ENCODE results near the gene PRR30. TPM values are rescaled to one million over a fixed set of nuclear protein-coding genes. Genes with fewer than 3 reads are reported as not detected.

The PRR30 gene
- total RNA-seq, result not detected
- polyA plus RNA-seq, result not detected
- long read RNA-seq, donor 1, result 0 reads
- long read RNA-seq, donor 2, result 0 reads
- long read RNA-seq, donor 3, result 0 reads
- long read RNA-seq, donor 4, result 0 reads
- long read RNA-seq, donor 5, result 0 reads
- long read RNA-seq, donor 6, result 0 reads
- long read RNA-seq, donor 7, result 0 reads
- long read RNA-seq, donor 8, result 0 reads
- long read RNA-seq, donor 9, result 0 reads
- long read RNA-seq, donor 10, result 0 reads

DNA sequence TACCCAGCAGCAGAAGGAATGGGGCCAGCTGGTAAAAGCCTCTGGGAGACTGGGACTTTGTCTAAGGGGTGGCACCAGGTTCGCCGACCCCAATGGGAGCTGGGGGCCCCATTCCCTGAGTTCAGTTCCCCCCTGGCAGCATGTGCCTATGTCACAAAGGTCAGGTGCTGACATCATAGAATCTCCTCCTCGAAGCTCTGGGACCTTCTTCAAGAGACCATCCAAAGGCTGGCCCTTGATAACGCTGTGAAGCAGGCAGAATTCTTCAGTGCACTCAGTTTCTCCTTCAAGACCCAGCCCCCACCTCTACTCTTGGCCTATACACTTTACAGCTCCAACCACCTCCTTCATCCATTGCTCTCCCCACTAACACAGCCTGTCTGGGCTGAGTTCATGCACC, at the start of gene PRR30:
PRR30 (minus strand) TSS at position 101 of the 400 bp plus-strand sequence. CDS start 1,081 bp downstream, outside the sequence.
- DNase-seq, result no peak
- intact Hi-C loops (cut with DNase I), result no loop called here
- H3K36me3 ChIP-seq (replicated peaks in 1 of 2), result no peaks in the 10 kb centered on the region
- H3K27ac ChIP-seq, result no peak within 1 kb of the TSS
- 73 to 83% (median 81%) methylated on average over 4 of the region's 4 CpGs for WGBS, 4 donors
- H3K9me3 ChIP-seq (replicated peaks in 1 of 3), result no peaks in the 10 kb centered on the region
- TF ChIP-seq, protein P1, sequence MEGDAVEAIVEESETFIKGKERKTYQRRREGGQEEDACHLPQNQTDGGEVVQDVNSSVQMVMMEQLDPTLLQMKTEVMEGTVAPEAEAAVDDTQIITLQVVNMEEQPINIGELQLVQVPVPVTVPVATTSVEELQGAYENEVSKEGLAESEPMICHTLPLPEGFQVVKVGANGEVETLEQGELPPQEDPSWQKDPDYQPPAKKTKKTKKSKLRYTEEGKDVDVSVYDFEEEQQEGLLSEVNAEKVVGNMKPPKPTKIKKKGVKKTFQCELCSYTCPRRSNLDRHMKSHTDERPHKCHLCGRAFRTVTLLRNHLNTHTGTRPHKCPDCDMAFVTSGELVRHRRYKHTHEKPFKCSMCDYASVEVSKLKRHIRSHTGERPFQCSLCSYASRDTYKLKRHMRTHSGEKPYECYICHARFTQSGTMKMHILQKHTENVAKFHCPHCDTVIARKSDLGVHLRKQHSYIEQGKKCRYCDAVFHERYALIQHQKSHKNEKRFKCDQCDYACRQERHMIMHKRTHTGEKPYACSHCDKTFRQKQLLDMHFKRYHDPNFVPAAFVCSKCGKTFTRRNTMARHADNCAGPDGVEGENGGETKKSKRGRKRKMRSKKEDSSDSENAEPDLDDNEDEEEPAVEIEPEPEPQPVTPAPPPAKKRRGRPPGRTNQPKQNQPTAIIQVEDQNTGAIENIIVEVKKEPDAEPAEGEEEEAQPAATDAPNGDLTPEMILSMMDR (IDR thresholded peaks at IDR 0.05), result no peak
- TF ChIP-seq POLR2A (IDR thresholded peaks at IDR 0.05), result no peak
- H3K27me3 ChIP-seq, result no peaks in the 10 kb centered on the region
- H3K4me1 ChIP-seq (replicated peaks in 1 of 2), result no peaks in the 10 kb centered on the region
- H3K4me3 ChIP-seq, result no peak within 1 kb of the TSS

DNA sequence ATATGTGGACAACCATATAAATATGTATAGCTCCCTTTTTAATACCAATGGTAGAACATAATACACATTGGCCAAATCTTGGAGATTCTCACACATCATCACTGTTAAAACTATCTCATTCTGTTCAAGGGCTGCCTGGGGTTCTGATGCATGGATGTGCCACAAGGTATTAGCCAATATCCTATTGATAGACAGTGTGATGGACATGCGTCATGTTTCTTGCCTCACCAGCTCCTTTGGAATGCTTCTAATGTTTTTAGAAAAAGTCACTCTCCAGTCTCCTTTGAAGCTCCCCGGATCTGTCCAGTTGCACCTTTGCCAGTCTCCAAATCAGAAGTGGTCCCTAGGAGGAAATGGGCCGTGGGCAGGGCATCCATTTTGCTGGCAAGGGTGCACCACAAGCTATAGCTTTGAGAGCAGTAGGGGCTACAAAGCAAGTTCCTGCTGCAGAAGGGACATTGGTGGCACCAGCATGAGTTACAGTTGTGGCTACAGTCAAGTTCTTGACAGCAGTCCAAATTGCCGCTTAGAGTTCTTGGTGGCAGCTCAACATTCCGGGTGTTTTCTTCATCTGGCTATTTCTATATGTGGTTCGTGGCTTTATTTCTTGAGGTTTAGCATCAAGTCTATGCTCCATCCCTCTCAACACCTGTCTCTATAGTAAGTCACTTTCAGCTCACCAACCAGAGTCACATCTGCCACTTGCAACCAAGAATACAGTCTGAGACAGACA, 47.6 kb upstream of the PRR30 start:
- H3K4me3 ChIP-seq, result no peak overlapping the region
- no peaks in the 10 kb centered on the region for H3K4me1 ChIP-seq (replicated peaks in 1 of 2)
- TF ChIP-seq, protein P1 (IDR thresholded peaks at IDR 0.05), result no peak
- no peak for TF ChIP-seq POLR2A (IDR thresholded peaks at IDR 0.05)
- peak overlapping the region in 2 of 5 donors; percentile 30 to 62 for H3K27ac ChIP-seq
- no peaks in the 10 kb centered on the region for H3K27me3 ChIP-seq
- DNase-seq, result no peak
- no peaks in the 10 kb centered on the region for H3K9me3 ChIP-seq (replicated peaks in 1 of 3)
- intact Hi-C loops (cut with DNase I), result no loop called here
- WGBS, 4 donors, result 59 to 77% (median 66%) methylated on average over 6 of the region's 6 CpGs
- no peaks in the 10 kb centered on the region for H3K36me3 ChIP-seq (replicated peaks in 1 of 2)

DNA sequence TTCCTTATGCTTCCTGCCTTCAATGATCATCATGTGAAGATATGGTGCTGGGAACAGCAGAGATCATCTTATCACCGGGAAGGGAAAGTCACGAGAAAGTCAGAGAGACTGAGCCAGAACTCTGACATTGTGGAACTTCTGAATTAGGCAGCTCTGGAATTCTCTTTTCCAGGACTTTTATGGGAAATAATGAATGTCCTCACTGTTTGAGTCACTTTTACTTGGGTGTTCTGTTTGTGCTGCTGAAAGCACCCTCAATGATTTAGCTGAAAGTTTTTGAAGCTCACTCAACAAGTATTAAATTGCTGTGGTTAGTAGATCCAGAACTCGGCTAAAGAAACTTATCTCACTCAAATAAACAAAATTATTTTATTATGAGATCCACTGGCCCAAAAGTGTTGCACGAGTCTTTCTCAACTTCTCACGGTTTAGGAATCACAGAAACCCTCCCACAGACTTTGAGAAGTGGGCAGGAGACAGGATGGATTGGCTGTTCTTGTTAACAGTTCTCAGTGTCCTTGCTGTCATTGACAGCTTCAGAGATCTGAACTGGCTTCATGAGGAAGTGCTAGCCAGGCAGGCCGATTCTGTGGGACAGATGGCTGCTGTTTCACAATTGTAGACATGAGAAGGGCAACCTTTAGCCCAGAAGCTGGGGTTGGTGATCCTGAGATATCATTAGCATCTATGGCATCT, 46.3 kb upstream of the PRR30 start:
- H3K4me3 ChIP-seq, result no peak overlapping the region
- no peaks in the 10 kb centered on the region for H3K9me3 ChIP-seq (replicated peaks in 1 of 3)
- WGBS, 4 donors, result 42 to 48% (median 47%) methylated on average over 6 of the region's 6 CpGs
- no peaks in the 10 kb centered on the region for H3K27me3 ChIP-seq
- TF ChIP-seq POLR2A (IDR thresholded peaks at IDR 0.05), result no peak
- TF ChIP-seq, protein P1 (IDR thresholded peaks at IDR 0.05), result no peak
- H3K27ac ChIP-seq, result peak overlapping the region in 3 of 5 donors; percentile 27 to 85 (median 70)
- intact Hi-C loops (cut with DNase I), result no loop called here
- no peaks in the 10 kb centered on the region for H3K4me1 ChIP-seq (replicated peaks in 1 of 2)
- no peaks in the 10 kb centered on the region for H3K36me3 ChIP-seq (replicated peaks in 1 of 2)
- DNase-seq, result peak in 5 of 7 donors; percentile 20 to 69 (median 38)

DNA sequence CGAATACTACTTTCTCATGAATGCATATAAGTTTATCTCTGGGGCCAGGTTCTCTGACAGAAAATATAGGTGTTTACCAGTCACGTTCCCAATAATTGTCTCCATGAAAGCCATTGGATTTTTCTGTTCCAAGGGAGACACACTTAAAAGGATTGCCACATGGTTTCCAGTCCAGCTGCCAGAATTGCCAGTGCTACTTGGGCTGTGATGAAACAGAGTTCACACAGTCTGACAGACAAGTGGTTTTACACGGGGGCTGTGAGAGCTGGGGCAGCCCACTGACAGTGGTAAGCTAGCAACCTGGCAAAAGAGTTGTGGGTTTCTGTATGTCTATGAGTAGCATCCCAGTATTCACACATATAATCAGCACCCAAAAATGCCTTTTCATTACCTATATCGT, 44.9 kb upstream of the PRR30 start:
- Histone ChIP-seq H3K4me3 (no peak overlapping the region), H3K36me3 (replicated peaks in 1 of 2) (no peaks in the 10 kb centered on the region), H3K4me1 (replicated peaks in 1 of 2) (peaks cover 0 to 7% of the 10 kb centered on the region in 2 donors), H3K27me3 (no peaks in the 10 kb centered on the region), H3K27ac (peak overlapping the region in 2 of 5 donors; percentile 70 to 85), H3K9me3 (replicated peaks in 1 of 3) (no peaks in the 10 kb centered on the region)
- TF ChIP-seq POLR2A (IDR thresholded peaks at IDR 0.05), result no peak
- TF ChIP-seq, protein P1 (IDR thresholded peaks at IDR 0.05), result no peak
- WGBS, 4 donors, result 54 to 71% (median 66%) methylated on average over 4 of the region's 4 CpGs
- intact Hi-C loops (cut with DNase I), result no loop called here
- peak in 2 of 7 donors; percentile 19 to 57 for DNase-seq
